HCT116 (cell line): Measurements from ENCODE around the gene SERPINE3. TPM values are rescaled to one million over a fixed set of nuclear protein-coding genes. Genes with fewer than 3 reads are reported as not detected.

Source experiments
- ATAC-seq: fragments of 200-7000 bp; cut with Tn5 transposase; 2 replicates; pipeline ENCODE4 v1.9.1; 2020; ENCODE audit warnings: mild to moderate bottlenecking, moderate library complexity
- BruUV-seq: library from RNA; stranded (reverse); fragments of 400-500 nt; replicated peaks from 2 replicates; lab custom pipeline; 2021; lab: Mats Ljungman, UMichigan
- CTCF ChIA-PET: fragments of 300-600 bp; sonication (Branson Sonifier 250); formaldehyde crosslinking; loops from one replicate; lab custom pipeline; 2021; ENCODE audit warnings: antibody characterized with exemption; lab: Charles Lee
- POLR2A ChIA-PET: fragments of 300-600, 350-600 bp; sonication (Branson Sonifier 250); formaldehyde crosslinking; loops from one replicate; lab custom pipeline; 2021; ENCODE audit warnings: antibody characterized with exemption; lab: Charles Lee
- RAD21 ChIA-PET, 2 experiments: fragments of 300-600 bp; sonication (Branson Sonifier 250); formaldehyde crosslinking; loops; one replicate each; lab custom pipeline; 2023; ENCODE audit warnings: low total read pairs in 2 of 2; ENCODE audit not compliant: uncharacterized antibody in 2 of 2, unreplicated experiment in 2 of 2, low non-redundant PET in 1 of 2; lab: Charles Lee
- DNase-seq: peaks from one replicate; pipeline ENCODE4 v3.0.0-alpha.2; 2010; ENCODE audit warnings: low read depth, low spot score
- H2AFZ ChIP-seq: fragments of 200-600 bp; shearing (Covaris generic), sonication (generic); 2 replicates; pipeline ENCODE4 v1.6.1; 2017; ENCODE audit warnings: low read depth, mixed run types, mixed read lengths, antibody characterized with exemption, low read length; ENCODE audit not compliant: poor library complexity, severe bottlenecking
- H3K27ac ChIP-seq: 2 replicates; pipeline ENCODE4 v1.5.1; 2012; ENCODE audit warnings: low read depth, low read length
- H3K27me3 ChIP-seq: fragments of 200-600 bp; sonication (generic); 2 replicates; pipeline ENCODE4 v1.6.1; 2016; ENCODE audit warnings: mixed run types, low read length, mixed read lengths; ENCODE audit not compliant: insufficient read depth
- H3K36me3 ChIP-seq, 2 experiments: fragments of 200-500 bp in 1 of 2; fragments of 200-600 bp in 1 of 2; sonication (Bioruptor generic) in 1 of 2; sonication (generic) in 1 of 2; 2 replicates each; pipeline versions ENCODE4 v1.5.1 to v1.6.1; 2014 to 2016; ENCODE audit warnings: low read length in 2 of 2, inconsistent platforms in 1 of 2, mixed read lengths in 1 of 2, mixed run types in 1 of 2; ENCODE audit not compliant: insufficient read depth in 2 of 2, control insufficient read depth in 1 of 2
- H3K4me1 ChIP-seq, 2 experiments: fragments of 200-600 bp in 1 of 2; sonication (generic) in 1 of 2; 2 replicates each; pipeline versions ENCODE4 v1.5.1 to v1.6.1; 2012 to 2017; ENCODE audit warnings: low read length in 2 of 2, inconsistent platforms in 1 of 2, mild to moderate bottlenecking in 1 of 2, mixed read lengths in 1 of 2, mixed run types in 1 of 2, moderate library complexity in 1 of 2; ENCODE audit not compliant: insufficient read depth in 2 of 2, control insufficient read depth in 1 of 2
- H3K4me2 ChIP-seq: fragments of 200-600 bp; sonication (generic); 2 replicates; pipeline ENCODE4 v1.6.1; 2017; ENCODE audit warnings: mixed run types, low read length, mixed read lengths
- H3K4me3 ChIP-seq, 2 experiments: fragments of 200-600 bp in 1 of 2; sonication (generic) in 1 of 2; replicated peaks in 1 of 2; 2 replicates each; pipeline ENCODE4 v1.5.1; 2011 to 2016; ENCODE audit warnings: low read length in 2 of 2, control low read depth in 1 of 2, low read depth in 1 of 2, mild to moderate bottlenecking in 1 of 2, mixed read lengths in 1 of 2, mixed run types in 1 of 2
- H3K79me2 ChIP-seq: fragments of 200-600 bp; sonication (generic); 2 replicates; pipeline ENCODE4 v1.6.1; 2017; ENCODE audit warnings: mild to moderate bottlenecking, mixed run types, low read length, moderate library complexity, mixed read lengths; ENCODE audit not compliant: insufficient read depth
- H3K9ac ChIP-seq: fragments of 200-600 bp; sonication (generic); 2 replicates; pipeline ENCODE4 v1.6.1; 2016; ENCODE audit warnings: low read length, mixed read lengths
- H3K9me2 ChIP-seq: fragments of 200-600 bp; sonication (generic), shearing (Covaris generic); 2 replicates; pipeline ENCODE4 v1.6.1; 2017; ENCODE audit warnings: mixed run types, mild to moderate bottlenecking, moderate library complexity; ENCODE audit not compliant: insufficient read depth
- H3K9me3 ChIP-seq, 2 experiments: fragments of 200-500 bp in 1 of 2; fragments of 200-600 bp in 1 of 2; sonication (Bioruptor generic) in 1 of 2; sonication (generic) in 1 of 2; 2 replicates each; pipeline ENCODE4 v1.6.1; 2014 to 2017; ENCODE audit warnings: low read length in 2 of 2, mixed read lengths in 2 of 2, inconsistent platforms in 1 of 2, low read depth in 1 of 2, mild to moderate bottlenecking in 1 of 2, mixed run types in 1 of 2, moderate library complexity in 1 of 2; ENCODE audit not compliant: control insufficient read depth in 1 of 2, insufficient read depth in 1 of 2
- H4K20me1 ChIP-seq: fragments of 200-600 bp; sonication (generic), shearing (Covaris generic); 2 replicates; pipeline ENCODE4 v1.6.1; 2017; ENCODE audit warnings: mixed run types, mild to moderate bottlenecking, moderate library complexity; ENCODE audit not compliant: insufficient read depth
- CBX3 ChIP-seq: IDR thresholded peaks from 2 replicates; pipeline ENCODE4 v1.6.1; 2012; ENCODE audit warnings: low read depth
- CEBPB ChIP-seq: IDR thresholded peaks from 2 replicates; pipeline ENCODE4 v1.6.1; 2012; ENCODE audit warnings: low read depth
- CTCF ChIP-seq, 3 experiments: fragments of 200-600 bp in 1 of 3; sonication (generic) in 1 of 3; IDR thresholded peaks in 2 of 3; conservative IDR thresholded peaks in 1 of 3; 2 replicates each; pipeline ENCODE4 v1.5.1; 2012 to 2017; ENCODE audit warnings: low read depth in 2 of 3, low read length in 2 of 3, antibody characterized with exemption in 1 of 3, borderline replicate concordance in 1 of 3, control low read depth in 1 of 3, mild to moderate bottlenecking in 1 of 3, mixed read lengths in 1 of 3, mixed run types in 1 of 3, moderate library complexity in 1 of 3; ENCODE audit not compliant: insufficient read depth in 1 of 3
- EGR1 ChIP-seq: IDR thresholded peaks from 2 replicates; pipeline ENCODE4 v1.6.1; 2012; ENCODE audit warnings: low read depth
- EZH2 ChIP-seq: fragments of 200-600 bp; sonication (generic); IDR thresholded peaks from 2 replicates; pipeline ENCODE4 v1.6.1; 2017; ENCODE audit warnings: antibody characterized with exemption, mixed run types
- EZH2phosphoT487 ChIP-seq: fragments of 200-600 bp; IDR thresholded peaks from 2 replicates; pipeline ENCODE4 v1.6.1; 2018; ENCODE audit warnings: antibody characterized with exemption, borderline replicate concordance
- FOSL1 ChIP-seq: IDR thresholded peaks from 2 replicates; pipeline ENCODE4 v1.6.1; 2012; ENCODE audit warnings: low read depth
- JUND ChIP-seq: IDR thresholded peaks from 2 replicates; pipeline ENCODE4 v1.6.1; 2012
- MAX ChIP-seq: IDR thresholded peaks from 2 replicates; pipeline ENCODE4 v1.6.1; 2012
- POLR2AphosphoS5 ChIP-seq: IDR thresholded peaks from 2 replicates; pipeline ENCODE4 v1.6.1; 2011; ENCODE audit warnings: mild to moderate bottlenecking, low read depth, low read length, moderate library complexity
- RAD21 ChIP-seq: IDR thresholded peaks from 2 replicates; pipeline ENCODE4 v1.6.1; 2012; ENCODE audit warnings: low read depth, mild to moderate bottlenecking
- REST ChIP-seq: IDR thresholded peaks from 2 replicates; pipeline ENCODE4 v1.6.1; 2012; ENCODE audit warnings: low read depth
- SIN3A ChIP-seq: IDR thresholded peaks from 2 replicates; pipeline ENCODE4 v1.6.1; 2012; ENCODE audit warnings: low read depth
- SRF ChIP-seq: IDR thresholded peaks from 2 replicates; pipeline ENCODE4 v1.6.1; 2012; ENCODE audit warnings: low read depth
- TCF7L2 ChIP-seq: IDR thresholded peaks from 2 replicates; pipeline ENCODE4 v1.7.0; 2011; ENCODE audit warnings: borderline replicate concordance, inconsistent platforms; ENCODE audit not compliant: insufficient read depth, insufficient read length; ENCODE audit errors: extremely low read depth
- ZFX ChIP-seq: fragments of 450-650 bp; IDR thresholded peaks from 2 replicates; pipeline ENCODE4 v1.6.1; 2017
- ZNF274 ChIP-seq: fragments of 200-500 bp; sonication (Bioruptor generic); IDR thresholded peaks from 2 replicates; pipeline ENCODE4 v1.6.1; 2014; ENCODE audit warnings: mild to moderate bottlenecking, low read depth, low read length, inconsistent platforms
- intact Hi-C: fragments of 100-400 bp; cut with micrococcal nuclease; formaldehyde crosslinking; loops from 2 replicates; pipeline ENCODE4 v1.10.0; 2022
- total RNA-seq: library from RNA; stranded (reverse); gene quantifications from one replicate; pipeline ENCODE4 v1.2.1, GENCODE V29; 2021; ENCODE audit not compliant: unreplicated experiment
- TF ChIP-seq, protein P1 (sequence below): IDR thresholded peaks from 2 replicates; pipeline ENCODE4 v1.6.1; 2011; ENCODE audit warnings: mild to moderate bottlenecking, low read length, moderate library complexity; ENCODE audit not compliant: insufficient replicate concordance; ENCODE audit errors: extremely low read depth

SERPINE3 gene
- total RNA-seq, 1 experiment from 2014 or later, result not detected

- H3K4me2 ChIP-seq, result no peak overlapping the region
- H3K9me3 ChIP-seq, result no peaks in the 10 kb centered on the region
- ChIA-PET POLR2A (interaction anchor here (1.8 kb wide), 1 partner anchor 55 kb away, joined by 4 read pairs; the partner anchor contains the start of gene INTS6), CTCF (no interaction called here), RAD21 (no interaction called here)
- no TSS peak for BruUV-seq
- ATAC-seq (no peak), DNase-seq (no peak)
- intact Hi-C loops, result no loop called here
- H3K9ac ChIP-seq, result no peak overlapping the region
- H2AFZ ChIP-seq, result no peak overlapping the region
- no peak overlapping the region for H3K4me3 ChIP-seq
- no peak overlapping the region for H3K27ac ChIP-seq
- H3K4me1 ChIP-seq, result no peaks in the 10 kb centered on the region
- no peaks in the 10 kb centered on the region for H3K36me3 ChIP-seq
- H3K79me2 ChIP-seq, result peaks cover 79% of the 10 kb centered on the region
- H4K20me1 ChIP-seq, result peaks cover 15% of the 10 kb centered on the region
- H3K9me2 ChIP-seq, result no peaks in the 10 kb centered on the region
- no peaks in the 10 kb centered on the region for H3K27me3 ChIP-seq
- TF ChIP-seq EZH2 (no peak), ZNF274 (no peak), SRF (no peak), TCF7L2 (no peak), CTCF (IDR thresholded peaks at IDR 0.05 in 2 of 3, conservative IDR thresholded peaks at IDR 0.05 in 1 of 3; ENCODE audit: borderline replicate concordance in 1 of 3, insufficient read depth in 1 of 3, low read depth in 2 of 3, low read length in 2 of 3) (no peak), REST (no peak), EZH2phosphoT487 (no peak), CEBPB (no peak), JUND (no peak), SIN3A (no peak), POLR2AphosphoS5 (no peak), FOSL1 (no peak), EGR1 (no peak), CBX3 (no peak), MAX (no peak), ZFX (no peak), RAD21 (no peak)
- TF ChIP-seq, protein P1, sequence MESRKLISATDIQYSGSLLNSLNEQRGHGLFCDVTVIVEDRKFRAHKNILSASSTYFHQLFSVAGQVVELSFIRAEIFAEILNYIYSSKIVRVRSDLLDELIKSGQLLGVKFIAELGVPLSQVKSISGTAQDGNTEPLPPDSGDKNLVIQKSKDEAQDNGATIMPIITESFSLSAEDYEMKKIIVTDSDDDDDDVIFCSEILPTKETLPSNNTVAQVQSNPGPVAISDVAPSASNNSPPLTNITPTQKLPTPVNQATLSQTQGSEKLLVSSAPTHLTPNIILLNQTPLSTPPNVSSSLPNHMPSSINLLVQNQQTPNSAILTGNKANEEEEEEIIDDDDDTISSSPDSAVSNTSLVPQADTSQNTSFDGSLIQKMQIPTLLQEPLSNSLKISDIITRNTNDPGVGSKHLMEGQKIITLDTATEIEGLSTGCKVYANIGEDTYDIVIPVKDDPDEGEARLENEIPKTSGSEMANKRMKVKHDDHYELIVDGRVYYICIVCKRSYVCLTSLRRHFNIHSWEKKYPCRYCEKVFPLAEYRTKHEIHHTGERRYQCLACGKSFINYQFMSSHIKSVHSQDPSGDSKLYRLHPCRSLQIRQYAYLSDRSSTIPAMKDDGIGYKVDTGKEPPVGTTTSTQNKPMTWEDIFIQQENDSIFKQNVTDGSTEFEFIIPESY, result no peak
Observed at GRCh38 chr13:51397262-51397941, 57.9 kb downstream of the SERPINE3 start.
